SU-DHL-6 (cell line): ENCODE measurements around the gene CNOT9.

Source experiments
- H2AFZ ChIP-seq: fragments of 200-600 bp; sonication (generic); 2 replicates; pipeline ENCODE4 v1.6.1; 2014; ENCODE audit warnings: low read depth, mild to moderate bottlenecking, moderate library complexity, mixed read lengths, antibody characterized with exemption, low read length; ENCODE audit not compliant: severe bottlenecking
- H3F3A ChIP-seq: fragments of 200-600 bp; shearing (Covaris generic); 2 replicates; pipeline ENCODE4 v1.6.0; 2016; ENCODE audit warnings: antibody characterized with exemption, mild to moderate bottlenecking; ENCODE audit not compliant: insufficient read depth
- H3K27ac ChIP-seq: fragments of 200-600 bp; sonication (generic); 2 replicates; pipeline ENCODE4 v1.5.1; 2016; ENCODE audit warnings: low read depth, mild to moderate bottlenecking, low read length, moderate library complexity, mixed read lengths
- H3K27me3 ChIP-seq: fragments of 200-600 bp; sonication (generic), shearing (Covaris generic); 2 replicates; pipeline ENCODE4 v1.6.0; 2014; ENCODE audit warnings: mild to moderate bottlenecking, low read length
- H3K36me3 ChIP-seq: fragments of 200-600 bp; sonication (generic); 2 replicates; pipeline ENCODE4 v1.6.1; 2014; ENCODE audit warnings: mild to moderate bottlenecking, low read length, mixed read lengths
- H3K4me2 ChIP-seq: fragments of 300-600, 200-600 bp; shearing (Covaris generic), sonication (generic); 2 replicates; pipeline ENCODE4 v1.6.0; 2014; ENCODE audit warnings: low read length, low read depth, mild to moderate bottlenecking; ENCODE audit not compliant: poor library complexity, severe bottlenecking
- H3K4me3 ChIP-seq: fragments of 200-600 bp; sonication (generic); 2 replicates; pipeline ENCODE4 v1.5.1; 2014; ENCODE audit warnings: antibody characterized with exemption, low read length, mild to moderate bottlenecking, mixed read lengths; ENCODE audit not compliant: insufficient read depth, poor library complexity, severe bottlenecking
- H3K79me2 ChIP-seq: fragments of 200-600 bp; sonication (generic); 2 replicates; pipeline ENCODE4 v1.6.1; 2014; ENCODE audit warnings: mild to moderate bottlenecking, low read length, moderate library complexity; ENCODE audit not compliant: insufficient read depth
- H3K9ac ChIP-seq: fragments of 200-600 bp; sonication (generic); 2 replicates; pipeline ENCODE4 v1.7.0; 2014; ENCODE audit warnings: mild to moderate bottlenecking, low read length
- H3K9me2 ChIP-seq: fragments of 200-600 bp; sonication (generic); replicated peaks from 2 replicates; pipeline ENCODE4 v1.6.1; 2014; ENCODE audit warnings: low read length; ENCODE audit not compliant: insufficient read depth
- H3K9me3 ChIP-seq: fragments of 200-600 bp; sonication (generic); 2 replicates; pipeline ENCODE4 v1.6.1; 2014; ENCODE audit warnings: low read length, mixed read lengths; ENCODE audit not compliant: insufficient read depth
- H4K20me1 ChIP-seq: fragments of 200-600 bp; sonication (generic); 2 replicates; pipeline ENCODE4 v1.6.1; 2014; ENCODE audit warnings: low read depth, mild to moderate bottlenecking, antibody characterized with exemption, low read length, moderate library complexity, mixed read lengths
- EZH2phosphoT487 ChIP-seq: fragments of 200-600 bp; sonication (generic), shearing (Covaris generic); conservative IDR thresholded peaks from 2 replicates; pipeline ENCODE4 v1.6.1; 2018; ENCODE audit warnings: mild to moderate bottlenecking, antibody characterized with exemption, low read length, moderate library complexity, mixed read lengths
- TF ChIP-seq, protein P1 (sequence below): fragments of 200-600 bp; sonication (generic); IDR thresholded peaks from one replicate; pipeline ENCODE4 v1.5.1; 2017; ENCODE audit warnings: antibody characterized with exemption, mild to moderate bottlenecking, low read length, moderate library complexity; ENCODE audit not compliant: insufficient read depth, poor library complexity, severe bottlenecking

The CNOT9 gene

DNA sequence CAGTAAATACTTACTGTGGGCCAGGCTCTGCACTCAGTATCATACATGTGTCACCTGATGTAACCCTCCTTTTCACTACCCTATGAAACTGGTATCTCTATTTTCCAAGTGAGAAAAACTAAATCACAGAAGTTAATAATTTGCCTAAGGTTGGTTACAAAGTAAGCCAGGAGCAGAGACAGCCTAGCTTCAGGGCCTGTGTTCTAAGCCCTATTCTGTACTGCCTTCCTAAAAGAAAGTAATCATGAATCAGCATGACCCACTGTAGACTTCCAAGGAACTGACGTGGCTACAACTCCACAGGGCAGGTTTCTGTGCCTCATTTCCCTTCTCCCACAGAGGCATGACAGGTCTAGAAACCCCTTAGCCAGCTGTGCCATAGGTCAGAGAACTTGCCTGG lies 76.5 kb downstream of the CNOT9 start:
- no peak overlapping the region for H3K4me3 ChIP-seq
- peaks cover 19% of the 10 kb centered on the region; the same call in 1 of the 2 replicates for H3K36me3 ChIP-seq
- H3K27me3 ChIP-seq = no peaks in the 10 kb centered on the region
- H2AFZ ChIP-seq = no peak overlapping the region
- H3K9me3 ChIP-seq = no peaks in the 10 kb centered on the region
- H3K4me2 ChIP-seq = no peak overlapping the region
- H3K9me2 ChIP-seq = no peaks in the 10 kb centered on the region
- H3K79me2 ChIP-seq = peaks cover 9% of the 10 kb centered on the region; the same call in 1 of the 2 replicates
- H3K27ac ChIP-seq = no peak overlapping the region
- peaks cover 4% of the 10 kb centered on the region; the same call in 1 of the 2 replicates for H4K20me1 ChIP-seq
- no peak overlapping the region for H3K9ac ChIP-seq
- peaks cover 6% of the 10 kb centered on the region; the same call in 1 of the 2 replicates for H3F3A ChIP-seq
- TF ChIP-seq, protein P1, sequence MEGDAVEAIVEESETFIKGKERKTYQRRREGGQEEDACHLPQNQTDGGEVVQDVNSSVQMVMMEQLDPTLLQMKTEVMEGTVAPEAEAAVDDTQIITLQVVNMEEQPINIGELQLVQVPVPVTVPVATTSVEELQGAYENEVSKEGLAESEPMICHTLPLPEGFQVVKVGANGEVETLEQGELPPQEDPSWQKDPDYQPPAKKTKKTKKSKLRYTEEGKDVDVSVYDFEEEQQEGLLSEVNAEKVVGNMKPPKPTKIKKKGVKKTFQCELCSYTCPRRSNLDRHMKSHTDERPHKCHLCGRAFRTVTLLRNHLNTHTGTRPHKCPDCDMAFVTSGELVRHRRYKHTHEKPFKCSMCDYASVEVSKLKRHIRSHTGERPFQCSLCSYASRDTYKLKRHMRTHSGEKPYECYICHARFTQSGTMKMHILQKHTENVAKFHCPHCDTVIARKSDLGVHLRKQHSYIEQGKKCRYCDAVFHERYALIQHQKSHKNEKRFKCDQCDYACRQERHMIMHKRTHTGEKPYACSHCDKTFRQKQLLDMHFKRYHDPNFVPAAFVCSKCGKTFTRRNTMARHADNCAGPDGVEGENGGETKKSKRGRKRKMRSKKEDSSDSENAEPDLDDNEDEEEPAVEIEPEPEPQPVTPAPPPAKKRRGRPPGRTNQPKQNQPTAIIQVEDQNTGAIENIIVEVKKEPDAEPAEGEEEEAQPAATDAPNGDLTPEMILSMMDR = no peak
- no peak for TF ChIP-seq EZH2phosphoT487
